Activated T-helper 1 cell treated with anti-CD3 and anti-CD28 coated beads, Interleukin-2, amount 50 U/mL, for 16 hours (primary cell): ENCODE data around the gene UBXN4.
"Not testable (repeated sequence)": the region's sequence is repeated elsewhere in the genome, so short reads cannot be mapped to it uniquely, and the experiment has no call there.

Source experiments
- DNase-seq, 2 donors: peaks; one replicate each; pipeline ENCODE4 v3.0.0-alpha.2; 2020; ENCODE audit warnings: low read depth in 1 of 2, low spot score in 1 of 2

The UBXN4 gene

DNA sequence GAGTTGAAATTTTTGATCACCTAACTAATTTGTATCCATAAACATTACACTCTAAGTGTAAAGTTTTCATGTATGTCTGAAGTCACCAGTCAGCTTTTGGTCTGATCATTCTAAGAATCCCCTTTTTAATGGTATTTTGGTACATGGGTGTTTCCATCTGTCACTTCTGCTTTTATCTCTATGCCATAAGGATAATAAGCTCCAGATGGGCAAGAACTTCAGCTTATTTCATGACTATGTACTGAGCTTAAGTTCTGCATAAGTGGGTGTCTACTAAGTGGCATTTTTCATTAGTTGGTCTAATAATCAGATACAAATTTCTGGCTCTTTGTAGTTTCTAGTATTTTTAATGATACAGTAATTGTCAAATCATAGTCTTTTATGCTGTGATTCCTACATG is 20.4 kb downstream of the UBXN4 start:
- DNase-seq, result no peak

DNA sequence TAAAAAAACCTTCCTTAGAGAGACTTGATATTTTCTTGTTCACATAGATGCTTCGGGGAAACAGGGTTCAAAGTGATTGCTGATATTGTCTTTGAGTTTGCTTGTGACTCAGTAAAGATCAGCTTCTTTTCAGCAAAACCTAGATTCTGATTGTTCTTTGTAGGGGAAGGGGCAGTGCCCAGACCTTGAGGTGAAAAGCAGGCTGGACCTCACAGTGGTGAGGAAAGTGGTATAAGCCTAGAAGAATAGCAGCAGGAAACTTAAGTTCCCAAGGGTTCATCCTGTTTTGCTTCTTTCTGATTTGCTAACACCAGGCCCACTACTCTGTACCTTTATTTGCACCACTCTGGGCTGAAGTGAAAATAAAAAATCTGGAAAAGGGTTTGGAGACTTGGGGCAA is 20.9 kb downstream of the UBXN4 start:
- no peak for DNase-seq

DNA sequence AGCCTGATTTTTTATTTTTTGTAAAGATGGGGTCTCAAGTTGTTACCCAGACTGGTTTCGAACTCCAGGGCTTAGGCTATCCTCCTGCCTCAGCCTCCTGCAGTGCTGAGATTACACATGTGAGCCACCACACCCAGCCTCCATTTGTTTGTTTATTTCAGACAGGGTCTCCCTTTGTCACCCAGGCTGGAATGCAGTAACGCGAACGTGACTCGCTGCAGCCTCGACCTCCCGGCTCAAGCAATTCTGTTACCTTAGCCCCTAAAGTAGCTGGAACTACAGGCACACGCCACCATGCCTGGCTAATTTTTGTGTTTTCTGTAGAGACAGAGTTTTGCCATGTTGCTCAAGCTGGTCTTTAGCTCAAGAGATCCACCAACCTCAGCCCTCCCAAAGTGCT is 27.2 kb downstream of the UBXN4 start:
- DNase-seq, result no peak

DNA sequence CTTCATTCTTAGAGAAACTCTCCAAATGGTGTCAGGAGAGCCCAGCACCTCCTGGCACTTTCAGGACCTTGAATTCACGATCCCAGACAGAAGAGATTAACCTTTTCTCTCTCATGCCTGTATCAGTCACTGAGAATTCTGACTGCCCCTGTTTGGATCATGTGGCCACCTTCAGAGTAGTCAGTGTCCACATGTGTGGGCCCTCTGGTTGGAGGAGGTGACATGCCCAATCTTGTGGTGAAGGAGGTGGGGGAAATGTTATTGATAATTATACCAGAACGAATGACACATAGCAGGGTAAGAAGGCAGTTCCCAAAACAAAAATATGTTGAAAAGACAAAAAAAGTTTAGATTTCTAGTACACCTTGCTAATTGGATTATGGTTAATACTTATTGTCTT is 31.7 kb downstream of the UBXN4 start:
- DNase-seq, result no peak

DNA sequence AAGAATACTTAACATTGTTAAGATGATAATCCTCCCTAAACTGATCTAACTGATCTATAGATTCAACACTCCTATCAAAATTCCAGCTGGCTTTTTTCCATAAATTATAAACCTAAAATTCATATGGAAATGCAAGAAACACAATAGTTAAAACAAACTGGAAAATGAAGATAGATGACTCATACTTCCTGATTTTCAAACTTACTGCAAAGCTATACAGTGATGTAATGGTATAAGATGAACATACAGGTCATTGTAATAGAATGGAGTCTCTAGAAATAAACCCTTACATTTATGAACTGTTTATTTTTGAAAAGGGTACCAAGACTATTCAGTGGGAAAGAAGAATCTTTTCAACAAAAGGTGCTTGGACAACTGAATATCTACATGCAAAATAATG is 32.3 kb downstream of the UBXN4 start:
- DNase-seq, result no peak

DNA sequence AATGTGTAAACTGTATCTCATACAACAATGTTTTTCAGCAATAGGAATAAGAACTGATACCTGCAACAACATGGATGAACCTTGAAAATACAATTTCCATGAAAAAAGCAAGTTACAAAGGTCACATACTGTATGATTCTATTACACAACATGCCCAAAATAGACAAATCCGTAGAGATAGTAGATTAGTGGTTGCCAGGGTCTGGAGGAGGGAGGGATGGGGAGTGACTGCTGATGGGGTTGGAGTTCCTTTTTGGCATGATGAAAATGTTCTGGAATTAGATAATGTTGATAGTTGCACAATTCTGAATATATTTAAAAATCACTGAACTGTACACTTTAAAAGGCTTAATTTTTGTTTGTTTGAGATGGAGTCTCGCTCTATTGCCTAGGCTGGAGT is 33.8 kb downstream of the UBXN4 start:
- no peak for DNase-seq

DNA sequence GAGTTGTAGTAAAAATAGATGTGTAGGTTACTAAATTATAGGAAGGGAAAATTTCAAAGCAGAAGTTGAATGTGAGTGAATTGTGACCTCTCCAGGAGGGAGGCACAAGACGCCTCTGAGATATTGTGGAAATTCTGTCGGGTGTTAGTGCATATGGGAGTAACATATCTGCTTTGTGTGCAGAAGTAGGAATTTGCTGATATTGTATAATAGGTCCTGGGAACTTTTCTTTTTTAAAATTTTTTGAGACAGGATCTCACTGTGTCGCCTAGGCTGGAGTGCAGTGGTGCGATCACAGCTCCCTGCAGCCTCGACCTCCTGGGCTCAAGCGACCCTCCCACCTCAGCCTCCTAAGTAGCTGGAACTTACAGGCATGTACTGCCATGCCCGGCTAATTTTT is 34.7 kb downstream of the UBXN4 start:
- DNase-seq, result no peak

DNA sequence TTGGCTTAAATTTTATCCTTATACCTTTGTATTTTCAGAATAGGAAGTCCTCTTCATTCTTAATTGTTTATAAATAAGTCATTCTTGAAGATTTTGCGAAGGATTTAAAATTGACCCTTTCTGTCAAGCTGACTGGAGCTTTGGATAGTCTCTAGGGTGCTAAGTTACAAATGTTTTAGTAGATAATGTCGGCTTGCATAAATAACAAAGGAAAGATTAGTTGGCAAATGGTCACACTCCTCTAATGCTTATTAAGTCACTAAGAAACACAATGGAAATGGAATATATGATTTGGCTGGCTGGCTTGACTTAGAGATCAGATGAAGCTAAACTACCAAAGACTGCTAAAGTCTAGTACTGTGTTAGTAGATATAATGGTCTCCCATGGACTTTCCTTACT is 40.6 kb downstream of the UBXN4 start:
- DNase-seq, result no peak

DNA sequence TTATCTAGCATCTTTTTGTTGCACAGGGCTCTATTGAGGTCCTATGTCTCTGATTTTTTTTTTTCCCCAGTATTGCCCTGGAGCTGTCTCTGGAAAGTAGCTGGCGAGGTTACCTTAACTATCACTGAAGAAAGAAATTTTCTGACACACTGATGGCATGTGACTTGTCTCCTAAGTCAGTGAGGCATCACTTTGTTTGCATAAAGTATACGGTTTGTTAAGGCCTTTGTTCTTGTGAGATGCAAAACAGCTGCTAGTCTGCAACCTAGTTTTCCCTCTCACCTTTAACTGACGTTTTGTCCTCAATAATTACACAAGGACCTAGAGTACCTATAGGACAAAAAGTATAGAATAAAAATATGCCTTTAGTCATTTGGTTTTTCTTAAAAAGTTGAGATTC is 41.8 kb downstream of the UBXN4 start:
- DNase-seq, result no peak

DNA sequence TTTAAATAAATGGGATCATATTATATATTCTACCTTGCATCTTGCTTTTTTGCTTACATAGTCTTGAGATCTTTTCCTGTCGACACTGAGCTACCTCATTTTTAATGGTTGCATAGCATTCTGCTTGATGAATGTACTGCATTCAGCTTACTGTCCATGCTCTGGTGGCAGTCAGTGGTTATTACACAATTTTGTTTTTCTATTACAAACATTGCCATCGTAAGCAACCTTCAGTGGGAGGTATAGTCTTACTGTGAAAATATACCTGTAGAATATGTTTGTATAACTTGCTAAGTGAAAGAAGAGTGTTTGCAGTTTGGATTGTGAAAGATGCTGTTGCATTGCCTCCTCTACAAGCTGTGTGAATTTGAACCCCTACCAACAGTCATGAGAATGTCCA is 43.4 kb downstream of the UBXN4 start:
- DNase-seq, result no peak

DNA sequence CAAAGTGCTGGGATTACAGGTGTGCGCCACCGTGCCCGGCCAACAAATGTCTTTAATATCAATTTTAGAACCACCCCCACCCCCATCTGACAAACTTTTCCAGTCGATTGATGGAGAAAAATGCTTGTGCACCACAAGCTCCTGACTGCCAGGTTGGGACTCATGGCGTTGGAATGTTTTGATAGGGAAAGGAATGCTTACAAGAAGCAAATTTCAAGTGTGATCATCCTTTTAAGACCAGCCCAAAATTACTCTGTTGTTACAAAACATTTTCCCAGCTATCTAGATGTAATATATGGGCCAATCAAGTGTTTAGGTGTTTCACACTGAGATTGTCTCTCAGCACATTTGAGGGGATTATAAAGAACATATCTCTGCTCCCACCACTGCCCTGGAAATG is 45.2 kb downstream of the UBXN4 start:
- no peak for DNase-seq

DNA sequence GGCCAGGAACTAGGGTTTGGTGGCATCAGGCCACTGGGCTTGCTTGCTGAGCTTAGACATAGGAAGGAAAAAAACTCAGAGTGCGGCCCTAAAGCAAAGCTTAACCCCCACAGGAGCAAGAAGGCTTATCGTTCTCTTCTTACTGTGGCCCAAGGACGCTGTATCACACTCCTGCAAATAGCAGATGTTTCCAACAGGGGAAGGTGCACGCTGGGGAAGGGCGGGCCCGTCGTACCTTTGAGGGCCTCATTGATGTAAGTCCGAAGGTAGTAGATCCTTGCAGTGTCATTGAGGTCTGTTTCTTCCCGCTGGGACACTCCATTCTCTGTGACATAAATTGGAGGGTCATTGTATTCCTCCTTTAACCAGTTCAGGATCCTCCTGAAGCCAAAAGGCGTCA is 48.8 kb downstream of the UBXN4 start:
- no peak for DNase-seq

DNA sequence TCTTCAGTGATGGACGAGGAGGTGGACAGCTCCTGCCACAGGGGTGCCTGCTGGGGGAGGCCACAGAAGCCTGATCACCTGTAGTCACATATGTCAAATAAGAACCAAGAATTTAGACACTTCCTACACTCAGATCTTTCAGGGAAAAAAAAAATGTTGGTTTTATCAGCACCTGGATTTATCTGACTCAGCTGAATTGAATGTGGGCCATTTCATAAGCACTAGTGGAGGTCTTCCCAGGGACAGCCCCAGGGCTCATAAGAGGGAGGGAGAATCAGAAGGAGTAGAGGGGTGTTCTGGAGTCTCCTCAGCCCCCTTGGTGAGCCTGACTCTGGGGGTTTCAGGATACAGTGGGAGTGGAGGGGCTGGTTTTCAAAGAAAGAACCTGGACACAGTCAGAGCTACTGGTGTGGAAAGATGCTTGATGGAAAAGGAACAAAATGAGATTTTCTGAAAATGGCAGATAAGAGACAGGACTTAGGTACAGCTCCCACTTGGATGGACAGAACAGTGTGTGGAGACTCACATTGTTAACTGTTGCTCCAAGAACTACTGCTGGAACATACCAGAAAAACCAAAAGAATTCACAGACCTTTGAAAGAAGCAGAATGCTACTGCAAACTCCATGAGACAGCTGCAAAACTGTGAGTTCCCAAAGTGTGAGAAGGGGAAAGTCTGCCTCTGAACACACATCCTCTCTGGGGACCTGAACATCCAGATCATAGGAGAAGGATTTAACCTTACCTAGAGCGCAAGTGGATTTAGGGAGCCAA is 49.9 kb downstream of the UBXN4 start:
- DNase-seq, result no peak

DNA sequence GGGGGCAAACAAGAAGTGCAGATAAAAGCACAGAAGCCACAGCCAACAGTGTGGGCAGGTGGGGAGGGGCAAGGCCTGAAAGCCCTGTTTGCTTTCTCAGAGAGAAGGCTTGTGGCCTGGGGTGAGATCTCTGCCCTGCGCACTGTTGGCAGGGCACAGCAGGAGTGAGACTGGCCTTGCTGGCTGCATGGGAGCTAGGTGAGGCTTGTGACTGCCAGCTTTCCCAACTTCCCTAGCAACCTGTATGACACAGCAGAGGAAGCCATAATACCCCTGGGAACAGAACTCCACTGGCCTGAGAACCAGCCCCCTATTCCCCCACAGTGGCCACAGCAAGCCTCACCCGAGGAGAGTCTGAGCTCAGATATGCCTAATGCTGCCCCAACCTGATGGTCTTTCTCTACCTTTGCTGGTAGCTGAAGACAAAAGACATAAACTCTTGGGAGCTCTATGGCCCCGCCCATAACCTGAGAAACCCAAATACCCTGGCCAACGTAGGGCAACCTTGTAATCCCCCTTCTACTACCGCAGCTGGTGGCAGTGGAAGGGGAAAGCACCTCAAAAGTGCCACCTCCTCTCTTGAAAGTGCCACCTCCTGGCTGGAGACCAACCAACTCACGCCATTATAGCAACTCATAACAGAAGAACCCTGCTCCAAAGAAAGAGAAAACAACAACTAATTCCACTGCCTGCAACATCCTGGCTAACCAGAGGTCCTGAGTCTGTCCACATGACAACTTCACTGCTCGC is 50.9 kb downstream of the UBXN4 start:
- DNase-seq, result no peak

DNA sequence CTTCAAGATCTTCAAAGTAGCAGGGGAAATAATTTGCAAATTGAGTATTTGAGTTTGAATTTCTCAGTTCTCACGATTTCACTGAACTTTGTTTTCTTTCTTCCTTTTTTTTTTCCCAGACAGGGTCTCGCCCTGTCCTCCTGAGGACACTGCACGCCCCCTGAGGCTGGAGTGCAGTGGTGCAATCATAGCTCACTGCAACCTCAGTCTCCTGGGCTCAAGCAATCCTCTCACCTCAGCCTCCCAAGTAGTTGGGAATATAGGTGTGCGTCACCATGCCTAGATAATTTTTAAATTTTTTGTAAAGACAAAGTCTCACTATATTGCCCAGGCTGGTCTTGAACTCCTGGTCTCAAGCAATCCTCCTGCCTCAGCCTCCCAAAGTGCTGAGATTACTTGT is 54.0 kb downstream of the UBXN4 start:
- not testable (repeated sequence) for DNase-seq

DNA sequence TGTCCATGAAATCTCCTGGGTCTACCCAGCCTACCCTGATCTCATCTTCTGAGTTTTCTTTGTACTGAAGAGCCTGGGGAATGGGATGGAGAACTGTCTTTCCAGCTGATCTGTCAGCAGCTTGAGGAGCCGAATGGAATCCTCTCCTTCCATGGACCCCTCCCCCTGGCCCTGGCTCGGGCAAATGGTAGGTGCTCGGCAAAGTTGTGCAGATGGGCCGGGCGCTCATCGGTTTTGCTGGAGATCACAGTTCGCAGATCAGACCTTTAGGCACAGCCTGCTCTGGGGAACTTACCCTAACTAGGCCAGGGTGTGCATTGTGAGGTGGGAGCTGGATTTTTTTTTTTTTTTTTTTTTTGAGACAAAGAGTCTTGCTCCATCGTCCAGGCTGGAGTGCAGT is 55.0 kb downstream of the UBXN4 start:
- no peak for DNase-seq

DNA sequence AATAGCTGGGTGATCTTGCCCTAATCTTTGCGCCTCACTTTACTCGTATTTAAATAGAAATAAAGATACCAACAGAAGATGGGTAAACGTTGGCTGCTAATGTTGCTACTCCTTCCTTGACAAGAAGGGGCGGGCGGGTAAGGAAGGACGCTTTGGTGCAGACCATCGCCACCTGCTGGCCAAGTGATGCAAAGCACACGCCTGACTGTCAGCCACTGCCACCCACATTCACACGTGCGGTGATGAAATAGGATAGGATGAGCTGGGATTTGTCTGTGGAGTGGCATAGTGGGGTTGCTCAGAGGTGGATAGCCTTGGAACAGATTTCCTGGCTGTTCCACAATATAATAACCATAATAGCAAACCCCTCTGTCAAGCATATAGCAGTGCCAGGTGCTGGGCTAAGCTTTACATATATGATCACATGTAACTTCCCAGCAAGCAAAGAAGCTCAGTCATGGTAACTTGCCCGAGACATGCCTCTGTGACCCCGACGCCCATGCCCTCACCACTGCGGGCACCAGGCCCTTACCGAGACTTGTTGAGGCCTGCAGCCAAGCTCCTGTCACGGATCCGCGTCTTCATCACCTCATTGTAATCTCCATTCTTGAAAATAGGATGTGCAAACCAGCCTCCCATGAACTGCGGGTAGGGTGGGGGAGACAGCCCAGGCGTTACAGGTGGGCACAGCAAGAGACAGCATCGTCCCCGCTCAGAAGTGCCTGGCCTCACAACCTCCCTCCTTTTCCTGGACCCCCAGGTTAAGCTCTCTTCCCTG is 56.0 kb downstream of the UBXN4 start:
- DNase-seq, result peak; percentile 48 to 55

DNA sequence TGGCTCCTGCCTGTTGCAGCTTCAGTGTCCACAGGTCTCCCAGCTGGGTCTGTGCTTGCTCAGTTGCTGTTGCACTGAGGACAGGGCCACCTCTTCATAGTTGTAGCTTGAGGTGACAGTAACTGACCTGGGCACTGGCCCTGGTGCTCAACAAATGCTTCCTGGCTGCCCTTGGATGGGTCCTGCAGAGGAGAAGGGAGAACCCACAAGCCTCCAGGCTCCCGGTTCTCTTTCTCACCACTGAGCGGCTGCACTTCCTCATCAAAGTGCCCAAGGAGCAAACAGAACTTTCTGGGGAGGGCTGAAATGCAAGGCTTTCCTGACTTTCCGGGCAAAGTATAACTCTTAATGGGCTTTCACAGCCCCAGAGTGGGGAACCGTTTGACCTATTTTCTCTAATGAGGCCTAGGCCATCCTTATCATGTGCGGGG is 56.6 kb downstream of the UBXN4 start:
- no peak for DNase-seq

DNA sequence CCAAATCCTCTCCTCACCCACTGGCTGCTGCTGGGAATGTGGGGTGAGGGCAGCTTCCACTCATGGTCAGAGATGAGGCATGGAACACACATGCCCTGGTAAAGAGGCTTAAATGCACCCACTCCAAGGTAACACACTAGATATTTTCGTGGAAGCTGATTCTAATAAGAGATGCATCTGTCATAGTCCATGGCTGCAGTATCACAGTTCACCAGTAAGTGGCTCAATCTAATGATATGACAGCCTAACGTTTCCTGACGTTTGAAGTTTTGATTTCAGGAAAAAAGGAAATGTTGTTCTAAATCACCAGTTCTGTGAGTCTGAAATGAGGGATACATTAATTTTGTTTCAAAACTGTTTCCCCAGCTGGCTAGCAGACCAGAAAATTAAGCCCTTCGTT is 57.1 kb downstream of the UBXN4 start:
- DNase-seq, result no peak

DNA sequence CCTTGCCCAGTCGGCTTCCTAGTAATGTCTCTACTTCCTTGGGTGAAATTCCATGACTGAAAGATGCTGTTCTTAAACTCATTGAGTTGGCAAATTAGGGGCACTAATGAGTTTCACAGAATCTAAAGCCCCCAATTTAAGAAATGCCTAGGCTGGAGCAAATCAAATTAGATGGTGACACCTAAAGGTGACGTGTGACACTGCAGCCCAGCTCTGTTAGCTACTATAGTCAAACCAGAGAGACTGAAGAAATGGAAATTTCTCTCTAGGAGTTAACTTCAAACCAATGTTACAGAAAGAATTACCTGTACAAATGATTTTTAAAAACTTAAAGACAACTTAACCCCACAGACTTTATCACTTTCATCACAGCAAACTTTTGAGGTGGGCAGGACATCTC is 58.1 kb downstream of the UBXN4 start:
- no peak for DNase-seq

DNA sequence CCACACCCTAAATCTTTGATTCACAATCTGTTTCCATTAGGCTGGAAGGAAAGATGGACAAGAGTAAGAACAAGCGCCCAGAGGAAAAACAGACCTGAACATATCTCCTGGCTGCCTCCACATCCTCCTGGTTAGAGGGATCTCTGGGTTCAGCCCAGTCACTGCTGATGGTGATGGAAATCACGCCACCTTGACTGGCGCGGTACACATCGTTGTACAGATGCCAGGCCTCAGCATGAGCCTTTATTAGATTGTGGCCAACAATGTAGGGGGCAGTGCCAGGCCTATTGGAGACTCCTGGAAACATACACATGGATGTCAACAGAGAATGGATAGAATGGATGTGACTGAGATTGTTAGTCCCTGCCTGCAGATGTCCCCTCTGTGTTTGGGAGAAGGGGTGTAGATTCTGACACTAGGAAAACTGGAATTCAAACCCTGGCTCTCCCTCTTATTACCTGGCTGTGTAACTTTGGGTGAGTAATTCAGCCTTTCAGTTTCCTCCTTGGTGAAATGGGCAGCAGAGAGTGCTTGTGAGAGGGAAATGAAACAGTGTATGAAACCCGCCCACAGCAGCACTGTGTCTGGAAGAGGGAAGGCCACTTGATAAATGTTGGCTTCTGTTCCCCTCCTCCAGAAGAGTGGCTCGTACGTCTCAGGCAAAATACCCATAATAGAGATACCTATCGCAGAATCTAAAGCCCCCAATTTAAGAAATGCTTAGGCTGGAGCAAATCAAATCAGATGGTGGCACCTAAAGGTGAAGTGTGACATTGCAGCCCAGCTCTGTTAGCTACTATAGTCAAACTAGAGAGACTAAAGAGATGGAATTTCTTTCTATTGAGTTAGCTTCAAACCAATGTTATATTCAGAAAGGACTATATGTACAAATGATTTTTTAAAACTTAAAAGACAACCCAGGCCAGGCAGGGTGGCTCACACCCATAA is 59.1 kb downstream of the UBXN4 start:
- DNase-seq, result no peak
